K562 (cell line): Measurements from ENCODE around the gene EEF2. TPM values are rescaled to one million over a fixed set of nuclear protein-coding genes. Genes with fewer than 3 reads are reported as not detected.

ENCODE experiments used
- ARHGAP35 ChIP-seq: fragments of 450-650 bp; IDR thresholded peaks from 2 replicates; pipeline ENCODE4 v1.6.1; 2018; ENCODE audit not compliant: partially characterized antibody
- MECOM ChIP-seq: fragments of 250-450 bp; sonication (Bioruptor Pico); IDR thresholded peaks from 2 replicates; pipeline ENCODE4 v1.8.0; 2022; ENCODE audit warnings: inconsistent platforms
- NONO ChIP-seq, 2 experiments: fragments of 200-400 bp in 1 of 2; fragments of 450-650 bp in 1 of 2; formaldehyde crosslinking in 1 of 2; IDR thresholded peaks; 2 replicates each; pipeline ENCODE4 v1.6.1; 2017; ENCODE audit warnings: low read depth in 2 of 2, mild to moderate bottlenecking in 2 of 2, moderate library complexity in 2 of 2, low read length in 1 of 2
- ZNF695 ChIP-seq: fragments of 450-650 bp; formaldehyde crosslinking; IDR thresholded peaks from 2 replicates; pipeline ENCODE4 v1.4.0; 2020; ENCODE audit warnings: mild to moderate bottlenecking, moderate library complexity
- polyA plus RNA-seq, 8 experiments: library from polyadenylated mRNA; depleted of rRNA in 4 of 8; stranded (reverse) in 5 of 8; unstranded in 3 of 8; fragments of >200 nt; fragmentation: Nextera tagmentation in 2 of 8; fragmentation: Illumina TruSeq in 1 of 8; extraction: Ambion mirVana in 2 of 8; extraction: Trizol in 1 of 8; gene quantifications; 2 replicates each; pipeline versions ENCODE4 v1.2.1 to v1.2.3, GENCODE V29; 2011 to 2014; ENCODE audit warnings: inconsistent platforms in 1 of 8, missing spikeins in 1 of 8
- total RNA-seq, 7 experiments: library from RNA; depleted of rRNA in 6 of 7; stranded (reverse); fragments of >200 nt in 6 of 7; fragmentation: Illumina TruSeq in 2 of 7; extraction: Trizol in 2 of 7; gene quantifications; 2 replicates each; pipeline versions ENCODE4 v1.2.1 to v1.2.3, GENCODE V29; 2011 to 2021; ENCODE audit warnings: low replicate concordance in 1 of 7
- TF ChIP-seq, protein P1 (sequence below): fragments of 250-450 bp; sonication (Bioruptor Pico); IDR thresholded peaks from 2 replicates; pipeline ENCODE4 v1.5.0; 2022; ENCODE audit warnings: mild to moderate bottlenecking
- TF ChIP-seq, protein P2 (sequence below): sonication (generic); formaldehyde crosslinking; IDR thresholded peaks from 2 replicates; pipeline ENCODE4 v1.8.1; 2023; ENCODE audit warnings: mild to moderate bottlenecking, missing genetic modification reagents
- TF ChIP-seq, protein P3 (sequence below), 2 experiments: fragments of 450-650 bp; formaldehyde crosslinking in 1 of 2; IDR thresholded peaks; 2 replicates each; pipeline versions ENCODE4 v1.4.0 to v1.6.1; 2014 to 2020; ENCODE audit warnings: mild to moderate bottlenecking in 2 of 2, borderline replicate concordance in 1 of 2, low read depth in 1 of 2
- TF ChIP-seq, protein P4 (sequence below): fragments of 250-450 bp; sonication (Bioruptor Pico); IDR thresholded peaks from 2 replicates; pipeline ENCODE4 v1.4.0; 2020; ENCODE audit warnings: mild to moderate bottlenecking, moderate library complexity, borderline replicate concordance

Gene EEF2
- total and polyA plus RNA-seq, 9 of the 15 experiments (the other 6 are each of a cell fraction or from before 2014, with no cell fraction given), result 372 to 3,003 (median 1,453) TPM

DNA sequence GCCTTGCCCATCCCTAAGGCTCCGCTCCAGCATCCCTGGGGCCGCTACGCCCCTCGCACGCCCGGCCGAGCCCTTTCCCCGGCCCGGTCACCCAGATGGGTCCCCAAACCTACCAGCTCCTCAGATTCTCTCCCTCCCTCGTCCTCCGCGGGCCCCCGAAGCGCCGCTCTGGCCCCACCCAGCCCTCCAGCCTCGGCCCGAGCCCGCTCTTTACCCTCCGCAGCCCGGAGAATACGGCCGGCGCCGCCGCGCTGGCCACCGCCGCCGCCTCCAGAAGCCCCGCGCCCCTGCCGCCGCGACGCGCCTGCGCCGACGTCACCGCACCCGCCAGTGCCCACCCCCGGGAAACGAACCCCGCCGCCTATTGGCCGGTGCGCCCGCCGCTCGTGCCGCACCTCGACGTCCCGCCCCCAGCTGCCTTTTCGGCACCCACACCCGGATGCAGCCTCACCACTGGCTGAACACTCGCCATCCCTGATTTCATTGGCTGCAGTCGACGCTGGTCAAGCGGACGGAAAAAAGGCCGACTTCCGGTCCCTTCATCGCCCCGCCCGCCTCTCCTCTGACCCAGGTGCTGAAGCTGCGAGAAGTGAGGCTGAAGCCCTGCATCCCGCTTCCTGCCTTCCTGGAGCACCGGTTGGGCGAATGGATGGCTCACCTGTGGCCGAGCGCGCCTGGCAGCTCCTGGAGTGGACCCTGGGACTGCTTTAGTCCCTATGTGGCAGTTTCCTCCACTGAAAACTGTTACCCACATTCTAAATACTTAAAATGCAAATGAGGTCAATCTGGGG, 14.3 kb downstream of the EEF2 start, which contains the start of gene DAPK3 (continued):
- TF ChIP-seq, protein P1, sequence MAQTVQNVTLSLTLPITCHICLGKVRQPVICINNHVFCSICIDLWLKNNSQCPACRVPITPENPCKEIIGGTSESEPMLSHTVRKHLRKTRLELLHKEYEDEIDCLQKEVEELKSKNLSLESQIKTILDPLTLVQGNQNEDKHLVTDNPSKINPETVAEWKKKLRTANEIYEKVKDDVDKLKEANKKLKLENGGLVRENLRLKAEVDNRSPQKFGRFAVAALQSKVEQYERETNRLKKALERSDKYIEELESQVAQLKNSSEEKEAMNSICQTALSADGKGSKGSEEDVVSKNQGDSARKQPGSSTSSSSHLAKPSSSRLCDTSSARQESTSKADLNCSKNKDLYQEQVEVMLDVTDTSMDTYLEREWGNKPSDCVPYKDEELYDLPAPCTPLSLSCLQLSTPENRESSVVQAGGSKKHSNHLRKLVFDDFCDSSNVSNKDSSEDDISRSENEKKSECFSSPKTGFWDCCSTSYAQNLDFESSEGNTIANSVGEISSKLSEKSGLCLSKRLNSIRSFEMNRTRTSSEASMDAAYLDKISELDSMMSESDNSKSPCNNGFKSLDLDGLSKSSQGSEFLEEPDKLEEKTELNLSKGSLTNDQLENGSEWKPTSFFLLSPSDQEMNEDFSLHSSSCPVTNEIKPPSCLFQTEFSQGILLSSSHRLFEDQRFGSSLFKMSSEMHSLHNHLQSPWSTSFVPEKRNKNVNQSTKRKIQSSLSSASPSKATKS (CRISPR knock-in tag), result no peak
- TF ChIP-seq ARHGAP35 (no peak), MECOM (no peak), ZNF695 (CRISPR knock-in tag) (no peak), NONO (IDR thresholded peaks at IDR 0.05; ENCODE audit: low read depth in 2 of 2, low read length in 1 of 2) (0 out of 4 replicates have a peak, but pooled peaks of 1 of the 2 experiments have one; percentile 33)
- TF ChIP-seq, protein P2, sequence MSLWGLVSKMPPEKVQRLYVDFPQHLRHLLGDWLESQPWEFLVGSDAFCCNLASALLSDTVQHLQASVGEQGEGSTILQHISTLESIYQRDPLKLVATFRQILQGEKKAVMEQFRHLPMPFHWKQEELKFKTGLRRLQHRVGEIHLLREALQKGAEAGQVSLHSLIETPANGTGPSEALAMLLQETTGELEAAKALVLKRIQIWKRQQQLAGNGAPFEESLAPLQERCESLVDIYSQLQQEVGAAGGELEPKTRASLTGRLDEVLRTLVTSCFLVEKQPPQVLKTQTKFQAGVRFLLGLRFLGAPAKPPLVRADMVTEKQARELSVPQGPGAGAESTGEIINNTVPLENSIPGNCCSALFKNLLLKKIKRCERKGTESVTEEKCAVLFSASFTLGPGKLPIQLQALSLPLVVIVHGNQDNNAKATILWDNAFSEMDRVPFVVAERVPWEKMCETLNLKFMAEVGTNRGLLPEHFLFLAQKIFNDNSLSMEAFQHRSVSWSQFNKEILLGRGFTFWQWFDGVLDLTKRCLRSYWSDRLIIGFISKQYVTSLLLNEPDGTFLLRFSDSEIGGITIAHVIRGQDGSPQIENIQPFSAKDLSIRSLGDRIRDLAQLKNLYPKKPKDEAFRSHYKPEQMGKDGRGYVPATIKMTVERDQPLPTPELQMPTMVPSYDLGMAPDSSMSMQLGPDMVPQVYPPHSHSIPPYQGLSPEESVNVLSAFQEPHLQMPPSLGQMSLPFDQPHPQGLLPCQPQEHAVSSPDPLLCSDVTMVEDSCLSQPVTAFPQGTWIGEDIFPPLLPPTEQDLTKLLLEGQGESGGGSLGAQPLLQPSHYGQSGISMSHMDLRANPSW (CRISPR knock-in tag), result no peak
- TF ChIP-seq, protein P3, sequence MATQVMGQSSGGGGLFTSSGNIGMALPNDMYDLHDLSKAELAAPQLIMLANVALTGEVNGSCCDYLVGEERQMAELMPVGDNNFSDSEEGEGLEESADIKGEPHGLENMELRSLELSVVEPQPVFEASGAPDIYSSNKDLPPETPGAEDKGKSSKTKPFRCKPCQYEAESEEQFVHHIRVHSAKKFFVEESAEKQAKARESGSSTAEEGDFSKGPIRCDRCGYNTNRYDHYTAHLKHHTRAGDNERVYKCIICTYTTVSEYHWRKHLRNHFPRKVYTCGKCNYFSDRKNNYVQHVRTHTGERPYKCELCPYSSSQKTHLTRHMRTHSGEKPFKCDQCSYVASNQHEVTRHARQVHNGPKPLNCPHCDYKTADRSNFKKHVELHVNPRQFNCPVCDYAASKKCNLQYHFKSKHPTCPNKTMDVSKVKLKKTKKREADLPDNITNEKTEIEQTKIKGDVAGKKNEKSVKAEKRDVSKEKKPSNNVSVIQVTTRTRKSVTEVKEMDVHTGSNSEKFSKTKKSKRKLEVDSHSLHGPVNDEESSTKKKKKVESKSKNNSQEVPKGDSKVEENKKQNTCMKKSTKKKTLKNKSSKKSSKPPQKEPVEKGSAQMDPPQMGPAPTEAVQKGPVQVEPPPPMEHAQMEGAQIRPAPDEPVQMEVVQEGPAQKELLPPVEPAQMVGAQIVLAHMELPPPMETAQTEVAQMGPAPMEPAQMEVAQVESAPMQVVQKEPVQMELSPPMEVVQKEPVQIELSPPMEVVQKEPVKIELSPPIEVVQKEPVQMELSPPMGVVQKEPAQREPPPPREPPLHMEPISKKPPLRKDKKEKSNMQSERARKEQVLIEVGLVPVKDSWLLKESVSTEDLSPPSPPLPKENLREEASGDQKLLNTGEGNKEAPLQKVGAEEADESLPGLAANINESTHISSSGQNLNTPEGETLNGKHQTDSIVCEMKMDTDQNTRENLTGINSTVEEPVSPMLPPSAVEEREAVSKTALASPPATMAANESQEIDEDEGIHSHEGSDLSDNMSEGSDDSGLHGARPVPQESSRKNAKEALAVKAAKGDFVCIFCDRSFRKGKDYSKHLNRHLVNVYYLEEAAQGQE (IDR thresholded peaks at IDR 0.05; ENCODE audit: borderline replicate concordance), result peak; percentile 98
- TF ChIP-seq, protein P3 (CRISPR knock-in tag; IDR thresholded peaks at IDR 0.05; ENCODE audit: low read depth), result peak; percentile 97
- TF ChIP-seq, protein P4, sequence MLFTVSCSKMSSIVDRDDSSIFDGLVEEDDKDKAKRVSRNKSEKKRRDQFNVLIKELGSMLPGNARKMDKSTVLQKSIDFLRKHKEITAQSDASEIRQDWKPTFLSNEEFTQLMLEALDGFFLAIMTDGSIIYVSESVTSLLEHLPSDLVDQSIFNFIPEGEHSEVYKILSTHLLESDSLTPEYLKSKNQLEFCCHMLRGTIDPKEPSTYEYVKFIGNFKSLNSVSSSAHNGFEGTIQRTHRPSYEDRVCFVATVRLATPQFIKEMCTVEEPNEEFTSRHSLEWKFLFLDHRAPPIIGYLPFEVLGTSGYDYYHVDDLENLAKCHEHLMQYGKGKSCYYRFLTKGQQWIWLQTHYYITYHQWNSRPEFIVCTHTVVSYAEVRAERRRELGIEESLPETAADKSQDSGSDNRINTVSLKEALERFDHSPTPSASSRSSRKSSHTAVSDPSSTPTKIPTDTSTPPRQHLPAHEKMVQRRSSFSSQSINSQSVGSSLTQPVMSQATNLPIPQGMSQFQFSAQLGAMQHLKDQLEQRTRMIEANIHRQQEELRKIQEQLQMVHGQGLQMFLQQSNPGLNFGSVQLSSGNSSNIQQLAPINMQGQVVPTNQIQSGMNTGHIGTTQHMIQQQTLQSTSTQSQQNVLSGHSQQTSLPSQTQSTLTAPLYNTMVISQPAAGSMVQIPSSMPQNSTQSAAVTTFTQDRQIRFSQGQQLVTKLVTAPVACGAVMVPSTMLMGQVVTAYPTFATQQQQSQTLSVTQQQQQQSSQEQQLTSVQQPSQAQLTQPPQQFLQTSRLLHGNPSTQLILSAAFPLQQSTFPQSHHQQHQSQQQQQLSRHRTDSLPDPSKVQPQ, result no peak
